Left cardiac atrium (tissue), 4 donors: ENCODE results near the gene CCDC175. TPM values are rescaled to one million over a fixed set of nuclear protein-coding genes. Genes with fewer than 3 reads are reported as not detected.

Source experiments
- ATAC-seq, 2 donors: fragments of 200-7000 bp; cut with Tn5 transposase; one replicate each; pipeline ENCODE4 v1.9.1; 2020; ENCODE audit warnings: mild to moderate bottlenecking in 2 of 2, moderate library complexity in 2 of 2
- DNase-seq: peaks from one replicate; pipeline ENCODE4 v3.0.0-alpha.2; 2020
- intact Hi-C, 2 donors: fragments of 100-400 bp; cut with DNase I; formaldehyde crosslinking; loops; one replicate each; pipeline versions ENCODE4 v1.14.1 to v1.15.1; 2022 to 2023
- total RNA-seq, 2 donors: library from RNA; stranded (reverse); fragmentation: NEBNext Ultra II Directional; extraction: Animal tissue kit (Norgen Biotek cat#: 25700); gene quantifications; one replicate each; pipeline ENCODE4 v1.2.1, GENCODE V29; 2021
- donor health status: DM: no; HTN: yes; CAD: no.
- donor health status: DM: no; HTN: yes; CAD: no; lungs with severe emphysema.
- donor health status: DM: yes; HTN: yes; CAD: no.
- donor health status: Dilated cardiomyopathy.

Gene CCDC175
- total RNA-seq, 2 donors from 2014 or later: not detected

- DNase-seq (no peak), ATAC-seq (peak in 1 of 2 donors; percentile 77)
- intact Hi-C loops: no loop called here
These were observed 121.2 kb downstream of the CCDC175 start for GRCh38 chr14:59455411-59455810.

Other genes starting within 250 kb of the CCDC175 start
- gene GPR135, start 111.4 kb downstream of the CCDC175 start, total RNA-seq: 1 to 10 TPM; 2.7 to 2.8 TPM
- gene L3HYPDH, start 92.4 kb downstream of the CCDC175 start, total RNA-seq: 10 to 100 TPM; 15.2 to 22.0 TPM
- gene JKAMP, start 92.3 kb downstream of the CCDC175 start, total RNA-seq: 10 to 100 TPM; 31.6 to 31.7 TPM